Gastrocnemius medialis (tissue), 4 donors: ENCODE measurements around the gene HDGFL2.

Experiments
- CTCF ChIP-seq, 5 experiments: fragments of 450-650 bp in 3 of 5; fragments of 200-600 bp in 2 of 5; sonication (generic) in 2 of 5; IDR thresholded peaks in 4 of 5; conservative IDR thresholded peaks in 1 of 5; 1 replicate in 4 of 5; 2 replicates in 1 of 5; pipeline ENCODE4 v1.5.1; 2016 to 2019; ENCODE audit warnings: antibody characterized with exemption in 5 of 5, mild to moderate bottlenecking in 3 of 5, moderate library complexity in 3 of 5
- POLR2A ChIP-seq, 2 donors: fragments of 450-650 bp; IDR thresholded peaks; one replicate each; pipeline ENCODE4 v1.6.1; 2017; ENCODE audit warnings: antibody characterized with exemption in 2 of 2, mild to moderate bottlenecking in 2 of 2, moderate library complexity in 2 of 2

GRCh38 chr19:4448147-4448985 lies 23.7 kb upstream of the HDGFL2 start:
- TF ChIP-seq CTCF (IDR thresholded peaks at IDR 0.05 in 4 of 5, conservative IDR thresholded peaks at IDR 0.05 in 1 of 5) = no peak
- no peak for TF ChIP-seq POLR2A (IDR thresholded peaks at IDR 0.05)
